HFFc6 (cell line): ENCODE measurements around the gene PCDHGA10. TPM values are rescaled to one million over a fixed set of nuclear protein-coding genes. Genes with fewer than 3 reads are reported as not detected.
"Not testable (repeated sequence)": the region's sequence is repeated elsewhere in the genome, so short reads cannot be mapped to it uniquely, and the experiment has no call there.

Experiments
- DNase-seq: peaks from one replicate; pipeline ENCODE4 v3.0.0-alpha.2; 2018
- H3K27ac Mint-ChIP-seq: 2 replicates; pipeline ENCODE4 v1.8.0; 2020; ENCODE audit warnings: mild to moderate bottlenecking, mixed read lengths
- H3K27me3 Mint-ChIP-seq: 2 replicates; pipeline ENCODE4 v1.8.0; 2021; ENCODE audit warnings: mild to moderate bottlenecking, moderate library complexity, mixed read lengths; ENCODE audit not compliant: insufficient read depth
- H3K36me3 Mint-ChIP-seq: 2 replicates; pipeline ENCODE4 v1.8.0; 2021; ENCODE audit warnings: low read depth, mixed read lengths
- H3K4me1 Mint-ChIP-seq: 2 replicates; pipeline ENCODE4 v1.8.0; 2020; ENCODE audit warnings: low read depth, mixed read lengths
- H3K4me3 Mint-ChIP-seq: 2 replicates; pipeline ENCODE4 v1.8.0; 2020; ENCODE audit warnings: mild to moderate bottlenecking, moderate library complexity, mixed read lengths
- H3K9me3 Mint-ChIP-seq: 2 replicates; pipeline ENCODE4 v1.8.0; 2020; ENCODE audit warnings: mild to moderate bottlenecking, mixed read lengths
- CTCF ChIP-seq: fragments of 200-600 bp; sonication (generic); IDR thresholded peaks from 2 replicates; pipeline ENCODE4 v1.5.0; 2021; ENCODE audit warnings: antibody characterized with exemption, mild to moderate bottlenecking
- total RNA-seq, 6 experiments: library from RNA; stranded (reverse); fragmentation: NEBNext Ultra II Directional; extraction: Animal tissue kit (Norgen Biotek cat#: 25700); gene quantifications; 2 replicates in 1 of 6; 3 replicates in 5 of 6; pipeline ENCODE4 v1.2.3, GENCODE V29; 2021

PCDHGA10 gene
- total RNA-seq, 6 experiments from 2014 or later: 0.61 to 1.3 (median 0.78) TPM

GRCh38 chr5:141409598-141410306, 3.0 kb upstream of the PCDHGA10 start:
- no peak overlapping the region for H3K4me3 Mint-ChIP-seq
- no peak overlapping the region for H3K27ac Mint-ChIP-seq
- H3K27me3 Mint-ChIP-seq: no peaks in the 10 kb centered on the region
- H3K4me1 Mint-ChIP-seq: no peaks in the 10 kb centered on the region; the same call in 1 of the 2 replicates
- DNase-seq: no peak
- peaks cover 65% of the 10 kb centered on the region for H3K36me3 Mint-ChIP-seq
- TF ChIP-seq CTCF: no peak
- H3K9me3 Mint-ChIP-seq: peaks cover 53% of the 10 kb centered on the region

- Mint-ChIP-seq H3K27ac (no peak overlapping the region), H3K9me3 (peaks cover 42% of the 10 kb centered on the region), H3K4me3 (no peak overlapping the region), H3K27me3 (no peaks in the 10 kb centered on the region), H3K4me1 (no peaks in the 10 kb centered on the region; the same call in 1 of the 2 replicates), H3K36me3 (peaks cover 48% of the 10 kb centered on the region)
- TF ChIP-seq CTCF: no peak
- DNase-seq: no peak
Observed at GRCh38 chr5:141411575-141411974, 1.2 kb upstream of the PCDHGA10 start.

GRCh38 chr5:141413540-141414069, 818 bp downstream of the PCDHGA10 start:
- H3K27ac Mint-ChIP-seq: no peak overlapping the region
- peaks cover 2% of the 10 kb centered on the region; the same call in 1 of the 2 replicates for H3K27me3 Mint-ChIP-seq
- peaks cover 45% of the 10 kb centered on the region for H3K36me3 Mint-ChIP-seq
- H3K9me3 Mint-ChIP-seq: peaks cover 38% of the 10 kb centered on the region
- TF ChIP-seq CTCF: no peak
- DNase-seq: no peak
- no peak overlapping the region for H3K4me3 Mint-ChIP-seq
- H3K4me1 Mint-ChIP-seq: peaks cover 10% of the 10 kb centered on the region

- H3K4me3 Mint-ChIP-seq: not testable (repeated sequence)
Observed at GRCh38 chr5:141414548-141415274, 1.9 kb downstream of the PCDHGA10 start.

GRCh38 chr5:141415275-141415618, 2.5 kb downstream of the PCDHGA10 start:
- H3K4me3 Mint-ChIP-seq, H3K27ac Mint-ChIP-seq, H3K27me3 Mint-ChIP-seq, DNase-seq: not testable (repeated sequence)
- peaks cover 32% of the 10 kb centered on the region for H3K9me3 Mint-ChIP-seq
- peaks cover 45% of the 10 kb centered on the region for H3K36me3 Mint-ChIP-seq
- H3K4me1 Mint-ChIP-seq: peaks cover 14% of the 10 kb centered on the region

More at GRCh38 chr5:141414548-141415274, 1.9 kb downstream of the PCDHGA10 start:
- not testable (repeated sequence) for H3K27ac Mint-ChIP-seq, DNase-seq, H3K27me3 Mint-ChIP-seq
- Mint-ChIP-seq H3K4me1 (peaks cover 14% of the 10 kb centered on the region), H3K36me3 (peaks cover 43% of the 10 kb centered on the region), H3K9me3 (peaks cover 33% of the 10 kb centered on the region)

GRCh38 chr5:141417494-141418172, 4.8 kb downstream of the PCDHGA10 start, which contains the start of gene PCDHGB7:
Gene PCDHGB7 (plus strand): TSS chr5:141417677. CDS start chr5:141417860, 183 bp downstream.
- H3K27me3 Mint-ChIP-seq: not testable (repeated sequence)
- Mint-ChIP-seq H3K4me1 (peaks cover 25% of the 10 kb centered on the region), H3K27ac (peak within 1 kb of the TSS; percentile 79; the same call in 1 of the 2 replicates), H3K36me3 (peaks cover 61% of the 10 kb centered on the region), H3K9me3 (peaks cover 50% of the 10 kb centered on the region), H3K4me3 (peak within 1 kb of the TSS; percentile 90)
- DNase-seq: peak; percentile 83
- TF ChIP-seq CTCF: peak; percentile 86
